GM21360 (cell line): ENCODE results near the gene TMEM86B.
"Not testable (repeated sequence)": the region's sequence is repeated elsewhere in the genome, so short reads cannot be mapped to it uniquely, and the experiment has no call there.

ENCODE experiments used
- ATAC-seq: cut with Tn5 transposase; IDR thresholded peaks from one replicate; pipeline ENCODE4 v1.9.1; 2021; ENCODE audit warnings: mild to moderate bottlenecking, moderate library complexity; ENCODE audit not compliant: unreplicated experiment

TMEM86B gene

GRCh38 chr19:55242517-55242916 is 14.0 kb upstream of the TMEM86B start:
- no peak for ATAC-seq

GRCh38 chr19:55241935-55242464 is 13.4 kb upstream of the TMEM86B start:
- no peak for ATAC-seq

- no peak for ATAC-seq
These were observed 12.8 kb upstream of the TMEM86B start for GRCh38 chr19:55241143-55241934.

- no peak for ATAC-seq
These were observed 12.1 kb upstream of the TMEM86B start for GRCh38 chr19:55240713-55241020.

GRCh38 chr19:55239004-55239403 is 10.4 kb upstream of the TMEM86B start:
- ATAC-seq: no peak

GRCh38 chr19:55238030-55238429 is 9.5 kb upstream of the TMEM86B start:
- ATAC-seq: no peak

GRCh38 chr19:55232986-55233385 is 4.4 kb upstream of the TMEM86B start:
- no peak for ATAC-seq

GRCh38 chr19:55232286-55232602 is 3.7 kb upstream of the TMEM86B start:
- no peak for ATAC-seq

GRCh38 chr19:55231391-55232285 is 3.1 kb upstream of the TMEM86B start:
- ATAC-seq: no peak

GRCh38 chr19:55230780-55231179 is 2.2 kb upstream of the TMEM86B start:
- ATAC-seq: no peak

GRCh38 chr19:55230329-55230728 is 1.8 kb upstream of the TMEM86B start:
- ATAC-seq: no peak

- ATAC-seq: no peak
These were observed 1.2 kb upstream of the TMEM86B start for GRCh38 chr19:55229789-55230182.

- no peak for ATAC-seq
These were observed 704 bp upstream of the TMEM86B start for GRCh38 chr19:55229145-55229788.

GRCh38 chr19:55228015-55228391 is 560 bp downstream of the TMEM86B start:
- no peak for ATAC-seq

GRCh38 chr19:55227241-55228014 is 1.1 kb downstream of the TMEM86B start:
- no peak for ATAC-seq

GRCh38 chr19:55226788-55227187 is 1.8 kb downstream of the TMEM86B start:
- ATAC-seq: no peak

GRCh38 chr19:55226273-55226672 is 2.3 kb downstream of the TMEM86B start:
- no peak for ATAC-seq

- no peak for ATAC-seq
These were observed 3.1 kb downstream of the TMEM86B start for GRCh38 chr19:55225415-55225958.

- ATAC-seq: not testable (repeated sequence)
These were observed 3.7 kb downstream of the TMEM86B start for GRCh38 chr19:55224679-55225414.
